ENCODE results near the gene ZFYVE28.

DNA sequence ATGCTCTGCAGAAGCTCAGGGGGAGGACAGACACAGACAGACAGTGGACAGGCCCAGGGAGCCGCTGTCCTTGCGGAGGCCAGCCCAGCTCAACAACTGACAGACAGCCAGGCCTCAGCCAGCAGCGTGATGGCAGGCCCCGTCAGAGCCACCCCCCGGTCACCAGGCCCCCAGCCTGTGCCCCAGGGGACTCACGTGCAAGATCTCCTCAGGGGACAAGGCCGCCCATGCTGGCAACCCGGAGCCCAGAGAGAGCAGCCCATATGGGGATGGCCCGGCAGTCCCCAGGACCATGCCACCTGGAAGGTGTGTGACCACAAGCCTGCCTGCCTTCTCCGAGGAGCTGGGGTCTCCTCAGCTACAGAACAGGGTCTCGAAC lies 128.5 kb downstream of the ZFYVE28 start:
- TF ChIP-seq POLR2A (IDR thresholded peaks at IDR 0.05; ENCODE audit: control extremely low read depth in 1 of 2, low read depth in 2 of 2, low read length in 2 of 2) (no peak), BACH1 (IDR thresholded peaks at IDR 0.05; ENCODE audit: low read length) (no peak)
- TF ChIP-seq, protein P1, sequence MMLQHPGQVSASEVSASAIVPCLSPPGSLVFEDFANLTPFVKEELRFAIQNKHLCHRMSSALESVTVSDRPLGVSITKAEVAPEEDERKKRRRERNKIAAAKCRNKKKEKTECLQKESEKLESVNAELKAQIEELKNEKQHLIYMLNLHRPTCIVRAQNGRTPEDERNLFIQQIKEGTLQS (IDR thresholded peaks at IDR 0.05; ENCODE audit: insufficient read depth, low read depth, low read length): no peak
- TF ChIP-seq, protein P2, sequence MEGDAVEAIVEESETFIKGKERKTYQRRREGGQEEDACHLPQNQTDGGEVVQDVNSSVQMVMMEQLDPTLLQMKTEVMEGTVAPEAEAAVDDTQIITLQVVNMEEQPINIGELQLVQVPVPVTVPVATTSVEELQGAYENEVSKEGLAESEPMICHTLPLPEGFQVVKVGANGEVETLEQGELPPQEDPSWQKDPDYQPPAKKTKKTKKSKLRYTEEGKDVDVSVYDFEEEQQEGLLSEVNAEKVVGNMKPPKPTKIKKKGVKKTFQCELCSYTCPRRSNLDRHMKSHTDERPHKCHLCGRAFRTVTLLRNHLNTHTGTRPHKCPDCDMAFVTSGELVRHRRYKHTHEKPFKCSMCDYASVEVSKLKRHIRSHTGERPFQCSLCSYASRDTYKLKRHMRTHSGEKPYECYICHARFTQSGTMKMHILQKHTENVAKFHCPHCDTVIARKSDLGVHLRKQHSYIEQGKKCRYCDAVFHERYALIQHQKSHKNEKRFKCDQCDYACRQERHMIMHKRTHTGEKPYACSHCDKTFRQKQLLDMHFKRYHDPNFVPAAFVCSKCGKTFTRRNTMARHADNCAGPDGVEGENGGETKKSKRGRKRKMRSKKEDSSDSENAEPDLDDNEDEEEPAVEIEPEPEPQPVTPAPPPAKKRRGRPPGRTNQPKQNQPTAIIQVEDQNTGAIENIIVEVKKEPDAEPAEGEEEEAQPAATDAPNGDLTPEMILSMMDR (IDR thresholded peaks at IDR 0.05; ENCODE audit: control extremely low read depth in 1 of 3, insufficient read depth in 1 of 3, low read depth in 1 of 3, low read length in 3 of 3): no peak

Data from H1 (cell line).